ENCODE measurements around the gene NUCB2.

Gene NUCB2

GRCh38 chr11:17331669-17332068, 55.1 kb downstream of the NUCB2 start:
- in situ Hi-C loops (cut with MboI; ENCODE audit: low sequenced_read_pairs), result no loop called here

- in situ Hi-C loops (cut with MboI; ENCODE audit: low sequenced_read_pairs), result no loop called here
These were observed 57.5 kb downstream of the NUCB2 start for GRCh38 chr11:17333799-17334586.

- in situ Hi-C loops (cut with MboI; ENCODE audit: low sequenced_read_pairs), result no loop called here
These were observed 66.7 kb downstream of the NUCB2 start for GRCh38 chr11:17343257-17343656.

GRCh38 chr11:17343907-17344306, 67.4 kb downstream of the NUCB2 start:
- in situ Hi-C loops (cut with MboI; ENCODE audit: low sequenced_read_pairs), result no loop called here

GRCh38 chr11:17347676-17348075, 71.1 kb downstream of the NUCB2 start:
- in situ Hi-C loops (cut with MboI; ENCODE audit: low sequenced_read_pairs), result no loop called here

- in situ Hi-C loops (cut with MboI; ENCODE audit: low sequenced_read_pairs), result no loop called here
These were observed 74.1 kb downstream of the NUCB2 start for GRCh38 chr11:17350455-17351171.

GRCh38 chr11:17351172-17351509, 74.6 kb downstream of the NUCB2 start:
- in situ Hi-C loops (cut with MboI; ENCODE audit: low sequenced_read_pairs), result no loop called here

GRCh38 chr11:17351510-17352176, 75.1 kb downstream of the NUCB2 start, which contains the start of gene NCR3LG1:
TSS of gene NCR3LG1 (plus strand) at chr11:17351800. CDS start at chr11:17351970, 170 bp downstream.
- in situ Hi-C loops (cut with MboI; ENCODE audit: low sequenced_read_pairs), result no loop called here

- in situ Hi-C loops (cut with MboI; ENCODE audit: low sequenced_read_pairs), result no loop called here
These were observed 76.6 kb downstream of the NUCB2 start for GRCh38 chr11:17352950-17353820.

- in situ Hi-C loops (cut with MboI; ENCODE audit: low sequenced_read_pairs), result no loop called here
These were observed 77.5 kb downstream of the NUCB2 start for GRCh38 chr11:17353821-17354600.

GRCh38 chr11:17354601-17354991, 78.1 kb downstream of the NUCB2 start:
- in situ Hi-C loops (cut with MboI; ENCODE audit: low sequenced_read_pairs), result no loop called here

- in situ Hi-C loops (cut with MboI; ENCODE audit: low sequenced_read_pairs), result no loop called here
These were observed 90.0 kb downstream of the NUCB2 start for GRCh38 chr11:17366495-17366894.

GRCh38 chr11:17368551-17368950, 92.0 kb downstream of the NUCB2 start:
- in situ Hi-C loops (cut with MboI; ENCODE audit: low sequenced_read_pairs), result no loop called here

- in situ Hi-C loops (cut with MboI; ENCODE audit: low sequenced_read_pairs), result no loop called here
These were observed 92.6 kb downstream of the NUCB2 start for GRCh38 chr11:17369094-17369493.

- in situ Hi-C loops (cut with MboI; ENCODE audit: low sequenced_read_pairs), result no loop called here
These were observed 93.2 kb downstream of the NUCB2 start for GRCh38 chr11:17369684-17370243.

GRCh38 chr11:17371614-17372013, 95.1 kb downstream of the NUCB2 start:
- in situ Hi-C loops (cut with MboI; ENCODE audit: low sequenced_read_pairs), result no loop called here

- in situ Hi-C loops (cut with MboI; ENCODE audit: low sequenced_read_pairs), result loop anchor here (25.0 kb wide), 1 partner anchor 137 kb away; no protein-coding TSS in a partner anchor
These were observed 99.0 kb downstream of the NUCB2 start for GRCh38 chr11:17375547-17375946.

- in situ Hi-C loops (cut with MboI; ENCODE audit: low sequenced_read_pairs), result loop anchor here (25.0 kb wide), 1 partner anchor 136 kb away; no protein-coding TSS in a partner anchor
These were observed 100.0 kb downstream of the NUCB2 start for GRCh38 chr11:17376493-17376892.

- in situ Hi-C loops (cut with MboI; ENCODE audit: low sequenced_read_pairs), result loop anchor here (25.0 kb wide), 1 partner anchor 134 kb away; no protein-coding TSS in a partner anchor
These were observed 102.1 kb downstream of the NUCB2 start for GRCh38 chr11:17378655-17379054.

Data from hTERT RPE-1 (cell line).